ENCODE measurements around the gene ELF3.
"Not testable (repeated sequence)": the region's sequence is repeated elsewhere in the genome, so short reads cannot be mapped to it uniquely, and the experiment has no call there.

Gene ELF3

GRCh38 chr1:202010180-202011015, at the start of gene ELF3:
ELF3 (plus strand) TSS chr1:202010587; CDS start chr1:202011137, 550 bp downstream.
- no peak for DNase-seq (ENCODE audit: low read depth in 2 of 2)

- not testable (repeated sequence) for DNase-seq (ENCODE audit: low read depth in 2 of 2)
Observed at GRCh38 chr1:201962382-201962781, 48.0 kb upstream of the ELF3 start.

DNA sequence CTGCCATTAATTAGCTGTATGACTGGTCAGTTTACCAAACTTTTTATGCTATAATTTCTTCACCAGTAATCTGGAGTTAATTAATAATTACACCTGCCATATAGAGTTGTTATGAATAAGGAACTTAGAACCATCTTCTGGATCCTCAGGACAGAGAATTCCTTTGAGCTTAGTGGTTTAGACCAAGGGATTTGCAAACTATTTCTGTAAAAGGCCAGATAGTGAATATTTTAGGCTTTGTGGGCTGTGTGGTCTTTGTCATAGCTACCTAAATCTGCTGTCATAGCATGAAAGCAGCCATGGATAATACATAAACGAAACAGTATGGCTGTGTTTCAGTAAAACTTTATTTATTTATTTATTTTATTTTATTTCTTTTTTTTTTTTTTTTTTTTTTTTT, 46.1 kb upstream of the ELF3 start:
- no peak for DNase-seq (ENCODE audit: low read depth in 2 of 2)

GRCh38 chr1:201966171-201966570, 44.2 kb upstream of the ELF3 start:
- no peak for DNase-seq (ENCODE audit: low read depth in 2 of 2)

- no peak for DNase-seq (ENCODE audit: low read depth in 2 of 2)
Observed at GRCh38 chr1:201968202-201968925, 42.0 kb upstream of the ELF3 start.

- DNase-seq (ENCODE audit: low read depth in 2 of 2), result no peak
Observed at GRCh38 chr1:201970334-201971159, 39.8 kb upstream of the ELF3 start.

- peak; percentile 56 to 61 for DNase-seq (ENCODE audit: low read depth in 2 of 2)
Observed at GRCh38 chr1:201982082-201982622, 28.2 kb upstream of the ELF3 start.

GRCh38 chr1:201982623-201983379, 27.6 kb upstream of the ELF3 start, which contains the start of gene RNPEP:
RNPEP (plus strand) TSS chr1:201982648; CDS start chr1:201982667, 19 bp downstream.
- DNase-seq (ENCODE audit: low read depth in 2 of 2), result peak; percentile 30 to 39

DNA sequence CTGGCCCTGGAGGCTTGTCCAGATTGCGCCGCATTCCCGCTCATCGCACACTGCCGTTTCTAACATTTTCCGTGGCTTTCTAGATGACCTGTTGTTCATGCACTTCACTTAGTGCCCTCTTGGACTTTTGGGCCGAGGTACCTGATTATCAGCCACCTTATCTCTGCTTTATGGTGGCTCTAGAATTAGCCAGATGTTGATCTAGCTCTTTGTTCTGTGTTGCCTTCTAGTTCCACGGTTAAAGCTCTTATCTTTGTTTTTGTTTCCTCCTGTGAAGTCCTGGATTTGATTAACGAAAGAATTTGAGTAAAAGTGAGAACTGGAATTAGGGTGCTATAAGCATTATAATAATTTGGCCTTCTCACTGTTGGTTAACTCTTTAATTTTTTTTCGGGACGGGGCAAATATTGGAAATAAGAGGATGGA, 27.0 kb upstream of the ELF3 start:
- no peak for DNase-seq (ENCODE audit: low read depth in 2 of 2)

- no peak for DNase-seq (ENCODE audit: low read depth in 2 of 2)
Observed at GRCh38 chr1:201984446-201984845, 25.9 kb upstream of the ELF3 start.

DNA sequence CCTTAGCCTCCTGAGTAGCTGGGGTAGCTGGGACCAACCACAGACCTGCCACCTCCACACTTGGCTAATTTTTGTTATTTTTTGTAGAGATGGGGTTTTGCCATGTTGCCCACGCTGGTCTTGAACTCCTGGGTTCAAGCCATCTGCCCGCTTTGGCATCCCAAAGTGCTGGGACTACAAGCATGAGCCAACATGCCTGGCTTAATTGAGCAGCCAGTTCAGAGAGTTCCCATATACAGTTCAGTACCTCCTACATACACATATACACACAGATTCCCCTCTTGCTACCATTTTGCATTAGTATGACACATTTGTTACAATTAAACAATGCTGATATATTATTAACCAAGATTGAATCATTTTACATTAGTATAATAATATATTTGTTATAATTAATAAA, 25.0 kb upstream of the ELF3 start:
- DNase-seq (ENCODE audit: low read depth in 2 of 2), result no peak

DNA sequence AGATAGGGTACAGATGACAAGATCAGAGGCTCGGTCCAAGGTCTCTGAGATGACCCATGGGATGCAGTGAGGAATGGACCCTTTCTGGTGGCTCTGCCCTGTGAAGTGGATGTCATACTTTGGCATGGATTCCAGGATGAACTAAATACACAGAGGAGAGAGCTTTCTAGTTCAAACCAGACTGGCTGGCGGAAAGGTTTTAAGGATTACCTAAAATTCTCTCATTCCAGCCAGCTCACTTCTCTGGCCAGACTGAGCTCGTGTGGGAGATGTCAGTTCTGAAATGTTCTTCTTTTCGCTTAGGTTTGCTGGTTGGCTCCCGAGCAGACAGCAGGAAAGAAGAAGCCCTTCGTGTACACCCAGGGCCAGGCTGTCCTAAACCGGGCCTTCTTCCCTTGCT, 21.8 kb upstream of the ELF3 start:
- no peak for DNase-seq (ENCODE audit: low read depth in 2 of 2)

GRCh38 chr1:201989354-201990128, 20.8 kb upstream of the ELF3 start:
- DNase-seq (ENCODE audit: low read depth in 2 of 2), result no peak

DNA sequence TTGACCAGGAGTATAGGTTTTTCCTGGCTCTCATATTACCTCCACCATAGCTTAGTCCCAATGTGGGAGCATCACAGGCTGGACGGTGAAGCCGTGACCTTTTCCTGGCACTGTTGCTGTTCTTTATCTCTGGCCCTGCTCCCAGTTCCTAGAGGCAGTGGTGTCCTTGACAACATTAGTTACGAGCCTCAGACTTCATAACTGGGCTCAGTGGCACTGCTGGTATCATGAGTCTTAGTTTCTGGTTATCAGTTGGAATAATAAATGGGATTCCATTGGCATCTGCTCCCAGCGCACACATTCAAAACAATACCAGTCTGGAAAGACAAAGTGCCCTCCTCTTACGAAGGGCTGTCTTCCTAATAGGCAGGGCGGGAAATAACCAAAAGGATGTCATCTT, 20.0 kb upstream of the ELF3 start:
- no peak for DNase-seq (ENCODE audit: low read depth in 2 of 2)

- peak in 1 of 2 donors; percentile 10 for DNase-seq (ENCODE audit: low read depth in 2 of 2)
Observed at GRCh38 chr1:201999625-202000238, 10.7 kb upstream of the ELF3 start.

- DNase-seq (ENCODE audit: low read depth in 2 of 2), result no peak
Observed at GRCh38 chr1:202002507-202002906, 7.9 kb upstream of the ELF3 start.

GRCh38 chr1:202004711-202005110, 5.7 kb upstream of the ELF3 start:
- DNase-seq (ENCODE audit: low read depth in 2 of 2), result no peak

GRCh38 chr1:202005958-202006357, 4.4 kb upstream of the ELF3 start:
- no peak for DNase-seq (ENCODE audit: low read depth in 2 of 2)

DNA sequence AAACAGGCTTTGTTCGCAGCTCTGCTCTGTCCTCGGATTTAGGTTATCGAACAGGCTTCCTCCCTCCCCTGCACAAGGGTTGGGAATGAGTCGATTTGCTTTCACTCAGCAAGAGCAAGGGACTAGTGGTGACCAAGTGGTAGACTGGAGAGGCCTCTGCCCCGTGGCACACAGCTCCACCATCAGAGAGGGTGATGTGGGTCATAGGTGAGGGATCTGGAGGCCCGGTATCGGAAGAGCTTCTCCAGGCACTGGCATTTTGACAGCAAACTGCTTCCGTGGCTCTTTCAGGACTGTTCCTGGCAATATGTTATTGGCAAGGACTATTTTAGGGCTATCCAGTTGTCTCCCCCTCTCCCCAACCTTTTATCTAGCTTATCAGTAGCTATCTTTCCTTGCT, 3.1 kb upstream of the ELF3 start:
- no peak for DNase-seq (ENCODE audit: low read depth in 2 of 2)

Data from stimulated activated CD4-positive, alpha-beta T cell treated with anti-CD3 and anti-CD28 coated beads, Interleukin-4, amount 100 ng/mL, for 48 hours (primary cell).